HepG2 (cell line): ENCODE results near the gene FAM181A. TPM values are rescaled to one million over a fixed set of nuclear protein-coding genes. Genes with fewer than 3 reads are reported as not detected.

ENCODE experiments used
- ATAC-seq: fragments of 200-7000 bp; cut with Tn5 transposase; 3 replicates; pipeline ENCODE4 v1.9.1; 2020; ENCODE audit warnings: mild to moderate bottlenecking, moderate library complexity
- BruUV-seq: library from RNA; stranded (reverse); fragments of 400-500 nt; replicated peaks from 2 replicates; lab custom pipeline; 2021; lab: Mats Ljungman, UMichigan
- CTCF ChIA-PET: fragments of 300-600 bp; formaldehyde crosslinking; extraction: SDS; loops from one replicate; lab custom pipeline; 2021; ENCODE audit warnings: low total read pairs, inconsistent platforms, low intra/inter-chr PET ratio; lab: Yijun Ruan, JAX
- POLR2A ChIA-PET: fragments of 350-600 bp; sonication (Branson Sonifier 250); formaldehyde crosslinking; loops from one replicate; lab custom pipeline; 2020; ENCODE audit warnings: antibody characterized with exemption, inconsistent platforms; lab: Yijun Ruan, JAX
- DNase-seq: peaks from one replicate; pipeline ENCODE4 v3.0.0-alpha.2; 2015; ENCODE audit warnings: low spot score
- FAIRE-seq: peaks from 3 replicates; lab custom pipeline; 2011; peaks lifted over from hg19 to GRCh38; lab: Jason Lieb, UNC
- H2AFZ ChIP-seq: one replicate; pipeline ENCODE4 v1.6.1; 2011; ENCODE audit warnings: low read length, inconsistent platforms
- H3K27ac ChIP-seq: fragments of 300-600 bp; 3 replicates; pipeline ENCODE4 v1.8.0; 2011; ENCODE audit warnings: mixed run types, mild to moderate bottlenecking, mixed read lengths, low read length, inconsistent platforms; ENCODE audit not compliant: insufficient read depth; ENCODE audit errors: extremely low read length
- H3K27me3 ChIP-seq, 2 experiments: fragments of 200-600 bp in 1 of 2; 2 replicates in 1 of 2; 3 replicates in 1 of 2; pipeline versions ENCODE4 v1.6.0 to v1.8.0; 2011; ENCODE audit warnings: low read length in 2 of 2, mild to moderate bottlenecking in 2 of 2, moderate library complexity in 2 of 2, inconsistent platforms in 1 of 2; ENCODE audit not compliant: insufficient read depth in 2 of 2, control insufficient read depth in 1 of 2
- H3K36me3 ChIP-seq, 2 experiments: fragments of 200-600 bp in 1 of 2; replicated peaks in 1 of 2; 2 replicates in 1 of 2; 3 replicates in 1 of 2; pipeline versions ENCODE4 v1.5.1 to v1.8.0; 2011; ENCODE audit warnings: low read length in 2 of 2, inconsistent platforms in 1 of 2; ENCODE audit not compliant: insufficient read depth in 2 of 2, control insufficient read depth in 1 of 2
- H3K4me1 ChIP-seq: 2 replicates; pipeline ENCODE4 v1.5.1; 2012; ENCODE audit warnings: low read length, inconsistent platforms; ENCODE audit not compliant: insufficient read depth
- H3K4me2 ChIP-seq: 2 replicates; pipeline ENCODE4 v1.6.0; 2011; ENCODE audit warnings: low read depth, low read length, inconsistent platforms
- H3K4me3 ChIP-seq, 3 experiments: fragments of 200-600 bp in 1 of 3; sonication (generic), shearing (Covaris generic) in 1 of 3; replicated peaks in 1 of 3; 2 replicates each; pipeline ENCODE4 v1.5.1; 2011 to 2016; ENCODE audit warnings: low read length in 3 of 3, inconsistent platforms in 2 of 3, low read depth in 2 of 3, mild to moderate bottlenecking in 2 of 3, control low read depth in 1 of 3, mixed read lengths in 1 of 3; ENCODE audit not compliant: insufficient read depth in 1 of 3
- H3K79me2 ChIP-seq: one replicate; pipeline ENCODE4 v1.6.1; 2011; ENCODE audit warnings: low read length, inconsistent platforms; ENCODE audit not compliant: insufficient read depth
- H3K9ac ChIP-seq: 2 replicates; pipeline ENCODE4 v1.6.0; 2011; ENCODE audit warnings: mild to moderate bottlenecking, low read depth, low read length, inconsistent platforms; ENCODE audit not compliant: insufficient read depth
- H3K9me3 ChIP-seq: 2 replicates; pipeline ENCODE4 v1.5.1; 2012; ENCODE audit warnings: mild to moderate bottlenecking, low read length
- H4K20me1 ChIP-seq: 2 replicates; pipeline ENCODE4 v1.6.0; 2011; ENCODE audit warnings: inconsistent platforms, mild to moderate bottlenecking, low read length, moderate library complexity; ENCODE audit not compliant: insufficient read depth
- ARHGAP35 ChIP-seq: sonication (generic); formaldehyde crosslinking; IDR thresholded peaks from 2 replicates; pipeline ENCODE4 v1.9.0; 2022; ENCODE audit warnings: mild to moderate bottlenecking, inconsistent platforms, moderate library complexity, missing genetic modification reagents, borderline replicate concordance
- ARID5B ChIP-seq: IDR thresholded peaks from 2 replicates; pipeline ENCODE4 v1.4.0; 2020; ENCODE audit warnings: mild to moderate bottlenecking, missing genetic modification reagents
- BRF2 ChIP-seq: sonication (generic); formaldehyde crosslinking; IDR thresholded peaks from 2 replicates; pipeline ENCODE4 v1.8.1; 2022; ENCODE audit warnings: mild to moderate bottlenecking, missing genetic modification reagents
- FOXM1 ChIP-seq: sonication (generic); formaldehyde crosslinking; IDR thresholded peaks from 2 replicates; pipeline ENCODE4 v1.5.0; 2020; ENCODE audit warnings: missing genetic modification reagents
- HES4 ChIP-seq: sonication (generic); formaldehyde crosslinking; IDR thresholded peaks from 2 replicates; pipeline ENCODE4 v1.9.0; 2021; ENCODE audit warnings: mild to moderate bottlenecking, missing genetic modification reagents, borderline replicate concordance
- ZFP37 ChIP-seq: sonication (generic); formaldehyde crosslinking; IDR thresholded peaks from 2 replicates; pipeline ENCODE4 v1.4.0; 2020; ENCODE audit warnings: missing genetic modification reagents, borderline replicate concordance
- ZNF773 ChIP-seq: sonication (generic); formaldehyde crosslinking; IDR thresholded peaks from 2 replicates; pipeline ENCODE4 v1.4.0; 2020; ENCODE audit warnings: missing genetic modification reagents, borderline replicate concordance
- WGBS: methylation state at CpG from one replicate; pipeline ENCODE4 v1.1.6; 2017; ENCODE audit warnings: low lambda C conversion rate; 5-methylcytosine and 5-hydroxymethylcytosine counted together
- in situ Hi-C: cut with HindIII; loops from 2 replicates; pipeline ENCODE4 v1.10.0; 2017; ENCODE audit warnings: low pct_unique_long_range_greater_than_20kb; ENCODE audit not compliant: extremely low pct_ligation_motif_present
- intact Hi-C: fragments of 100-400 bp; cut with micrococcal nuclease; formaldehyde crosslinking; loops from one replicate; pipeline ENCODE4 v1.10.0; 2022; ENCODE audit not compliant: unreplicated experiment
- polyA plus RNA-seq, 8 experiments: library from polyadenylated mRNA; depleted of rRNA in 3 of 8; stranded (reverse) in 7 of 8; unstranded in 1 of 8; fragments of >200 nt; fragmentation: Illumina TruSeq in 4 of 8; extraction: Trizol in 4 of 8; gene quantifications; 2 replicates each; pipeline versions ENCODE4 v1.2.1 to v1.2.3, GENCODE V29; 2011 to 2016; ENCODE audit warnings: low read depth in 4 of 8, missing spikeins in 1 of 8, mixed read lengths in 1 of 8; ENCODE audit not compliant: insufficient read depth in 1 of 8
- total RNA-seq, 5 experiments: library from RNA; depleted of rRNA; stranded (reverse); fragments of >200 nt; fragmentation: Illumina TruSeq; extraction: Trizol; gene quantifications; 2 replicates each; pipeline ENCODE4 v1.2.3, GENCODE V29; 2016; ENCODE audit warnings: low read depth in 1 of 5
- TF ChIP-seq, protein P1 (sequence below): sonication (generic); formaldehyde crosslinking; IDR thresholded peaks from 2 replicates; pipeline ENCODE4 v1.4.0; 2020; ENCODE audit warnings: missing genetic modification reagents
- TF ChIP-seq, protein P2 (sequence below): sonication (generic); formaldehyde crosslinking; IDR thresholded peaks from 2 replicates; pipeline ENCODE4 v1.4.0; 2020; ENCODE audit warnings: missing genetic modification reagents

The FAM181A gene
- total and polyA plus RNA-seq, 2 of the 13 experiments (the other 11 are each of a cell fraction or from before 2014, with no cell fraction given): 1.1 to 1.5 TPM

GRCh38 chr14:93938751-93939303 lies 11.7 kb downstream of the FAM181A start (continued):
- TF ChIP-seq, protein P1, sequence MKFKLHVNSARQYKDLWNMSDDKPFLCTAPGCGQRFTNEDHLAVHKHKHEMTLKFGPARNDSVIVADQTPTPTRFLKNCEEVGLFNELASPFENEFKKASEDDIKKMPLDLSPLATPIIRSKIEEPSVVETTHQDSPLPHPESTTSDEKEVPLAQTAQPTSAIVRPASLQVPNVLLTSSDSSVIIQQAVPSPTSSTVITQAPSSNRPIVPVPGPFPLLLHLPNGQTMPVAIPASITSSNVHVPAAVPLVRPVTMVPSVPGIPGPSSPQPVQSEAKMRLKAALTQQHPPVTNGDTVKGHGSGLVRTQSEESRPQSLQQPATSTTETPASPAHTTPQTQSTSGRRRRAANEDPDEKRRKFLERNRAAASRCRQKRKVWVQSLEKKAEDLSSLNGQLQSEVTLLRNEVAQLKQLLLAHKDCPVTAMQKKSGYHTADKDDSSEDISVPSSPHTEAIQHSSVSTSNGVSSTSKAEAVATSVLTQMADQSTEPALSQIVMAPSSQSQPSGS (CRISPR knock-in tag): no peak
- TF ChIP-seq ZNF773 (CRISPR knock-in tag): no peak
- TF ChIP-seq, protein P2, sequence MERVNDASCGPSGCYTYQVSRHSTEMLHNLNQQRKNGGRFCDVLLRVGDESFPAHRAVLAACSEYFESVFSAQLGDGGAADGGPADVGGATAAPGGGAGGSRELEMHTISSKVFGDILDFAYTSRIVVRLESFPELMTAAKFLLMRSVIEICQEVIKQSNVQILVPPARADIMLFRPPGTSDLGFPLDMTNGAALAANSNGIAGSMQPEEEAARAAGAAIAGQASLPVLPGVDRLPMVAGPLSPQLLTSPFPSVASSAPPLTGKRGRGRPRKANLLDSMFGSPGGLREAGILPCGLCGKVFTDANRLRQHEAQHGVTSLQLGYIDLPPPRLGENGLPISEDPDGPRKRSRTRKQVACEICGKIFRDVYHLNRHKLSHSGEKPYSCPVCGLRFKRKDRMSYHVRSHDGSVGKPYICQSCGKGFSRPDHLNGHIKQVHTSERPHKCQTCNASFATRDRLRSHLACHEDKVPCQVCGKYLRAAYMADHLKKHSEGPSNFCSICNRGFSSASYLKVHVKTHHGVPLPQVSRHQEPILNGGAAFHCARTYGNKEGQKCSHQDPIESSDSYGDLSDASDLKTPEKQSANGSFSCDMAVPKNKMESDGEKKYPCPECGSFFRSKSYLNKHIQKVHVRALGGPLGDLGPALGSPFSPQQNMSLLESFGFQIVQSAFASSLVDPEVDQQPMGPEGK (CRISPR knock-in tag): no peak
- no peak for TF ChIP-seq FOXM1 (CRISPR knock-in tag)

DNA sequence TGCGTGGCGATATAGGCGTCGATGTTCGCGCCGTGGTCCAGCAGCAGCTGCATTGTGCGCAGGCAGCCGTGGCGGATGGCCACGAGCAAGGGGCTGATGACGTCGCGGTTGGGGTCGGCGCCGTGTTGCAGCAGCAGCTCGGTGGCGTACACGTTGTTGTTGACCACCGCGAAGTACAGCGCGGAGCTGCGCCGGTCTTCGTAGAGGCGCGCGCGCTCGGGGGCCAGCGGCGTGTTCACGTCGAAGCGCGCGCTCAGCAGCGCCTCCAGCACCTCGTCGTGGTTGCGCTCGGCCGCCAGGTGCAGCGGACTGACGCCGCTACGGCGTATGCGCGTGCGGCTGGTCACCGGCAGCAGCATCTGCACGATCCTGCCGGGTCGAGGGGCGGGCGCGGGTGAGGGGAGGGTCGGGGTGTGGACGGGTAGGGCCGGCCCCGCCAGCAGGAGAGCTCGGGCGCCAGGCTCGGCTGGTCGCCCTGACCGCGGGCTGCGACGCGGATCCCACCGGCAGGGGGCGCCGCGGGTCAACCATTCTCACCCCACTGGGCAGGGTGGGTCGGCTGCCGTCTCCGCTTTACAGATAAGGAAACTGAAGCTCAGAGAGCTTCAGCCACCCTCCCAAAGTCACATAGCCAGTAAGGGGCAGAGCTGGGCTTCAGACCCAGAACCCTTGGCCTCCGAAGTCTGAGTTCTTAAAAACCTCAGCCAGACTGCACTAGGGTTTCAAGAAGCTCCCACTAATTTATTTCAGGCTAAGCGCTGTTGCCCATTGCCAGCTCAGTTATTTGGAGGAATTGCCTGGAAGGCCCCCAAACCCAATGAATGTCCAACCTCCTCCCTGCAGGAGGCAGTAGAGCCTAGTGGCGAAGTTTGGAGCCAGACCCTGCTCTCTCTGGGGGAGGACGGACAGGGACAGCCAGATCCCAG lies 12.4 kb downstream of the FAM181A start:
- no peak overlapping the region for H3K9ac ChIP-seq
- CTCF ChIA-PET: interaction anchor here (0.8 to 3.2 kb wide), 7 partner anchors 14 to 197 kb away, joined by 3 to 51 read pairs (median 4); no protein-coding TSS in a partner anchor
- H3K27me3 ChIP-seq: no peaks in the 10 kb centered on the region; a peak in 1 of 5 replicates
- no peak overlapping the region for H3K27ac ChIP-seq
- no peak for FAIRE-seq
- in situ Hi-C loops (loop anchor here (5.0 kb wide), 3 partner anchors 33 to 198 kb away; no protein-coding TSS in a partner anchor), intact Hi-C loops (loop anchor here (1.0 kb wide), 1 partner anchor 31 kb away; no protein-coding TSS in a partner anchor)
- POLR2A ChIA-PET: interaction anchor here (0.8 to 3.9 kb wide), 10 partner anchors 13 to 65 kb away, joined by 3 to 25 read pairs (median 5); partner anchors contain the start of gene CCDC197
- H3K4me3 ChIP-seq: no peak overlapping the region
- no peaks in the 10 kb centered on the region for H3K9me3 ChIP-seq
- no peak overlapping the region for H2AFZ ChIP-seq
- DNase-seq: no peak
- no peaks in the 10 kb centered on the region for H3K36me3 ChIP-seq
- 80% methylated on average over 45 of the region's 84 CpGs for whole genome bisulfite sequencing
- H4K20me1 ChIP-seq: no peaks in the 10 kb centered on the region
- peak; percentile 91 for ATAC-seq
- peak overlapping the region; percentile 46; the same call in 1 of the 2 replicates for H3K4me2 ChIP-seq
- no peaks in the 10 kb centered on the region for H3K79me2 ChIP-seq
- peaks cover 25% of the 10 kb centered on the region for H3K4me1 ChIP-seq
- no TSS peak for BruUV-seq
- TF ChIP-seq HES4: no peak; the same call in 1 of the 2 replicates
- TF ChIP-seq ARID5B (CRISPR knock-in tag): 0 out of 2 replicates have a peak, but pooled peaks have one; percentile 11
- TF ChIP-seq ARHGAP35 (CRISPR knock-in tag): no peak
- no peak for TF ChIP-seq BRF2 (CRISPR knock-in tag)
- no peak for TF ChIP-seq ZFP37 (CRISPR knock-in tag)
